Neural crest cell (in vitro differentiated cells): ENCODE results near the gene PLEKHG5. TPM values are rescaled to one million over a fixed set of nuclear protein-coding genes. Genes with fewer than 3 reads are reported as not detected.

Source experiments
- DNase-seq: peaks from one replicate; pipeline ENCODE4 v3.0.0; 2021; ENCODE audit warnings: low read depth, mixed read lengths, low spot score
- H3K27ac Mint-ChIP-seq: one replicate; pipeline ENCODE4 v1.8.0; 2021; ENCODE audit warnings: mild to moderate bottlenecking, mixed read lengths; ENCODE audit not compliant: unreplicated experiment
- H3K27me3 Mint-ChIP-seq: 2 replicates; pipeline ENCODE4 v1.8.0; 2021; ENCODE audit warnings: low read depth, mild to moderate bottlenecking, mixed read lengths
- H3K36me3 Mint-ChIP-seq: 2 replicates; pipeline ENCODE4 v1.8.0; 2021; ENCODE audit warnings: low read depth, mild to moderate bottlenecking, mixed read lengths
- H3K4me1 Mint-ChIP-seq: 2 replicates; pipeline ENCODE4 v1.8.0; 2021; ENCODE audit warnings: mixed read lengths
- H3K4me3 Mint-ChIP-seq: one replicate; pipeline ENCODE4 v1.8.0; 2021; ENCODE audit warnings: mild to moderate bottlenecking, mixed read lengths
- H3K9me3 Mint-ChIP-seq: 2 replicates; pipeline ENCODE4 v1.8.0; 2021; ENCODE audit warnings: mixed read lengths
- CTCF ChIP-seq: fragments of 200-600 bp; sonication (generic); conservative IDR thresholded peaks from 2 replicates; pipeline ENCODE4 v1.5.0; 2021; ENCODE audit warnings: antibody characterized with exemption, mild to moderate bottlenecking
- total RNA-seq: library from RNA; stranded (reverse); gene quantifications from 2 replicates; pipeline ENCODE4 v1.2.1, GENCODE V29; 2021

The PLEKHG5 gene
- total RNA-seq, 1 donor from 2014 or later, result 31.7 TPM

- TF ChIP-seq CTCF, result no peak
- Mint-ChIP-seq H3K9me3 (no peaks in the 10 kb centered on the region), H3K27me3 (no peaks in the 10 kb centered on the region), H3K27ac (no peak overlapping the region), H3K4me1 (peaks cover 8% of the 10 kb centered on the region), H3K4me3 (peak overlapping the region; percentile 38), H3K36me3 (peaks cover 5% of the 10 kb centered on the region)
- no peak for DNase-seq
Observed at GRCh38 chr1:6462412-6463119, 28.9 kb downstream of the PLEKHG5 start.

- peak overlapping the region; percentile 38 for H3K4me3 Mint-ChIP-seq
- H3K36me3 Mint-ChIP-seq, result peaks cover 5% of the 10 kb centered on the region
- H3K9me3 Mint-ChIP-seq, result no peaks in the 10 kb centered on the region
- H3K27me3 Mint-ChIP-seq, result no peaks in the 10 kb centered on the region
- no peak for TF ChIP-seq CTCF
- H3K4me1 Mint-ChIP-seq, result peaks cover 8% of the 10 kb centered on the region
- DNase-seq, result no peak
- H3K27ac Mint-ChIP-seq, result no peak overlapping the region
Observed at GRCh38 chr1:6461538-6462411, 29.7 kb downstream of the PLEKHG5 start.

- Mint-ChIP-seq H3K4me1 (peaks cover 8% of the 10 kb centered on the region), H3K4me3 (no peak overlapping the region), H3K27me3 (no peaks in the 10 kb centered on the region), H3K27ac (no peak overlapping the region), H3K36me3 (peaks cover 5% of the 10 kb centered on the region), H3K9me3 (no peaks in the 10 kb centered on the region)
- no peak for TF ChIP-seq CTCF
- no peak for DNase-seq
Observed at GRCh38 chr1:6461051-6461530, 30.4 kb downstream of the PLEKHG5 start.

GRCh38 chr1:6460301-6461050 is 31.0 kb downstream of the PLEKHG5 start:
- no peaks in the 10 kb centered on the region for H3K9me3 Mint-ChIP-seq
- no peak for DNase-seq
- H3K4me3 Mint-ChIP-seq, result no peak overlapping the region
- H3K4me1 Mint-ChIP-seq, result peaks cover 8% of the 10 kb centered on the region
- H3K36me3 Mint-ChIP-seq, result peaks cover 5% of the 10 kb centered on the region
- H3K27ac Mint-ChIP-seq, result no peak overlapping the region
- TF ChIP-seq CTCF, result no peak
- H3K27me3 Mint-ChIP-seq, result no peaks in the 10 kb centered on the region

GRCh38 chr1:6459850-6460265 is 31.6 kb downstream of the PLEKHG5 start:
- no peak for TF ChIP-seq CTCF
- no peaks in the 10 kb centered on the region for H3K27me3 Mint-ChIP-seq
- H3K4me1 Mint-ChIP-seq, result peaks cover 8% of the 10 kb centered on the region
- no peak overlapping the region for H3K4me3 Mint-ChIP-seq
- no peak overlapping the region for H3K27ac Mint-ChIP-seq
- H3K9me3 Mint-ChIP-seq, result no peaks in the 10 kb centered on the region
- peaks cover 5% of the 10 kb centered on the region for H3K36me3 Mint-ChIP-seq
- DNase-seq, result no peak
